ENCODE measurements around the gene CYP19A1. TPM values are rescaled to one million over a fixed set of nuclear protein-coding genes. Genes with fewer than 3 reads are reported as not detected.

Gene CYP19A1
- total RNA-seq, 1 donor from 2014 or later = not detected

- no peak for DNase-seq (ENCODE audit: low spot score)
- H3K27ac Mint-ChIP-seq (ENCODE audit: unreplicated experiment) = no peak overlapping the region
- H3K4me1 Mint-ChIP-seq (ENCODE audit: low read depth) = no peaks in the 10 kb centered on the region
- TF ChIP-seq, protein P1, sequence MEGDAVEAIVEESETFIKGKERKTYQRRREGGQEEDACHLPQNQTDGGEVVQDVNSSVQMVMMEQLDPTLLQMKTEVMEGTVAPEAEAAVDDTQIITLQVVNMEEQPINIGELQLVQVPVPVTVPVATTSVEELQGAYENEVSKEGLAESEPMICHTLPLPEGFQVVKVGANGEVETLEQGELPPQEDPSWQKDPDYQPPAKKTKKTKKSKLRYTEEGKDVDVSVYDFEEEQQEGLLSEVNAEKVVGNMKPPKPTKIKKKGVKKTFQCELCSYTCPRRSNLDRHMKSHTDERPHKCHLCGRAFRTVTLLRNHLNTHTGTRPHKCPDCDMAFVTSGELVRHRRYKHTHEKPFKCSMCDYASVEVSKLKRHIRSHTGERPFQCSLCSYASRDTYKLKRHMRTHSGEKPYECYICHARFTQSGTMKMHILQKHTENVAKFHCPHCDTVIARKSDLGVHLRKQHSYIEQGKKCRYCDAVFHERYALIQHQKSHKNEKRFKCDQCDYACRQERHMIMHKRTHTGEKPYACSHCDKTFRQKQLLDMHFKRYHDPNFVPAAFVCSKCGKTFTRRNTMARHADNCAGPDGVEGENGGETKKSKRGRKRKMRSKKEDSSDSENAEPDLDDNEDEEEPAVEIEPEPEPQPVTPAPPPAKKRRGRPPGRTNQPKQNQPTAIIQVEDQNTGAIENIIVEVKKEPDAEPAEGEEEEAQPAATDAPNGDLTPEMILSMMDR (IDR thresholded peaks at IDR 0.05) = no peak
- H3K36me3 Mint-ChIP-seq (ENCODE audit: low read depth) = no peaks in the 10 kb centered on the region
- H3K9me3 Mint-ChIP-seq (ENCODE audit: low read depth) = no peaks in the 10 kb centered on the region
- H3K27me3 Mint-ChIP-seq (ENCODE audit: low read depth) = peaks cover 22% of the 10 kb centered on the region
- no peak overlapping the region for H3K4me3 Mint-ChIP-seq (ENCODE audit: unreplicated experiment)
Measured at GRCh38 chr15:51353976-51354375, 15.6 kb upstream of the CYP19A1 start.

DNA sequence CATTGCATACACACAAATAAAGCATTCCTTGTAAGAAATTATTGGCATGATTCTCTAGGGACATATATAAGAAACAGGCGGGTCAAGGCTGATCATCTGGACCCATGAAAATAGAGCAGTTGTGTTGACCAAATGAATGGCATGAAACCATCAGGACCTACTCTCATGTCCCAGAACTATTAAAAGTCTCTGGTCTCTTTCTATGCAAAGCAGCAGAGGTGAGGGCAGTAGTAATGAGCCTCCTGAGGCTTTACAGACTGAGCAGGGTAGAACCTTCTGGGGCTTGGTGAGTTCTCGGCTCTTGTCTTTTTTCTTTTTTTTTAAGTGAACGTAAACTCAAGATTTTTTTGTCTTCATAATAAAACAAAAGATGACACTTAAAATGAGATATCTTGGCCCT, 12.3 kb upstream of the CYP19A1 start:
- Mint-ChIP-seq H3K27ac (ENCODE audit: unreplicated experiment) (no peak overlapping the region), H3K9me3 (ENCODE audit: low read depth) (no peaks in the 10 kb centered on the region), H3K36me3 (ENCODE audit: low read depth) (no peaks in the 10 kb centered on the region), H3K4me3 (ENCODE audit: unreplicated experiment) (no peak overlapping the region), H3K4me1 (ENCODE audit: low read depth) (no peaks in the 10 kb centered on the region), H3K27me3 (ENCODE audit: low read depth) (peaks cover 26% of the 10 kb centered on the region)
- DNase-seq (ENCODE audit: low spot score) = no peak
- TF ChIP-seq, protein P1 (IDR thresholded peaks at IDR 0.05) = no peak

DNA sequence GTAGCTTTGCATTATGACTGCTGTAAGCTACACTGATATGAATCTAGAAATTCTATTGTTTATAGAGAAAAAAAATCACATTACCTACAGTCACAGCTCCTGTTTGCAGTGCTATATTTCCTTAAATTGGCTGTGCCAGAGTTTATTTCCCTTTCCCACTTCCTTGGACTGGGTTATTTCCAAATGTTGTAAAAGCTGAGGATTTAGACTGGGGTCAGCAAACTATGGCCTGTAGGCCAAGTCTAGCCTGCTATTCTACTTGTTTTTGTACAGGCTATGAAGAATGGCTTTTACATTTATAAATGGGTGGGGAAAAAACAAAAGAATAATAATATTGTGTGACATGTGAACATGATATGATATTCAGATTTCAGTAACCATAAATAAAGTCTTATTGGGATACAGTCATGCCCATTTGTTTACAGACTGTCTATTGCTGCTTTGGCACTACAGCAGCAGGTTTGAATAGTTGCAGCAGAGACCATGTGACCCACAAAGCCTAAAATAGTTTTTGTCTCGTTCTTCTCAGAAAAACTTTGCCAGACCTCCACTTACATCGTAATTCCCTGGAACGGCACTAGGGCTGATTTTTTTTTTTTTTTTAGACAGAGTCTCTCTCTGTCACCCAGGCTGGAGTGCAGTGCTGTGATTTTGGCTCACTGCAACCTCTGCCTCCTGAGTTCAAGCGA, 10.9 kb upstream of the CYP19A1 start:
- Mint-ChIP-seq H3K27me3 (ENCODE audit: low read depth) (peaks cover 20% of the 10 kb centered on the region), H3K9me3 (ENCODE audit: low read depth) (no peaks in the 10 kb centered on the region), H3K4me1 (ENCODE audit: low read depth) (no peaks in the 10 kb centered on the region), H3K36me3 (ENCODE audit: low read depth) (no peaks in the 10 kb centered on the region), H3K4me3 (ENCODE audit: unreplicated experiment) (no peak overlapping the region), H3K27ac (ENCODE audit: unreplicated experiment) (no peak overlapping the region)
- DNase-seq (ENCODE audit: low spot score) = no peak
- TF ChIP-seq, protein P1 (IDR thresholded peaks at IDR 0.05) = no peak

- peaks cover 19% of the 10 kb centered on the region for H3K27me3 Mint-ChIP-seq (ENCODE audit: low read depth)
- no peaks in the 10 kb centered on the region for H3K9me3 Mint-ChIP-seq (ENCODE audit: low read depth)
- H3K4me3 Mint-ChIP-seq (ENCODE audit: unreplicated experiment) = no peak overlapping the region
- H3K27ac Mint-ChIP-seq (ENCODE audit: unreplicated experiment) = no peak overlapping the region
- TF ChIP-seq, protein P1 (IDR thresholded peaks at IDR 0.05) = no peak
- no peaks in the 10 kb centered on the region for H3K4me1 Mint-ChIP-seq (ENCODE audit: low read depth)
- no peak for DNase-seq (ENCODE audit: low spot score)
- H3K36me3 Mint-ChIP-seq (ENCODE audit: low read depth) = no peaks in the 10 kb centered on the region
Measured at GRCh38 chr15:51348688-51349087, 10.3 kb upstream of the CYP19A1 start.

- H3K27me3 Mint-ChIP-seq (ENCODE audit: low read depth) = peaks cover 9% of the 10 kb centered on the region
- H3K36me3 Mint-ChIP-seq (ENCODE audit: low read depth) = no peaks in the 10 kb centered on the region
- TF ChIP-seq, protein P1 (IDR thresholded peaks at IDR 0.05) = no peak
- H3K4me1 Mint-ChIP-seq (ENCODE audit: low read depth) = no peaks in the 10 kb centered on the region
- H3K9me3 Mint-ChIP-seq (ENCODE audit: low read depth) = no peaks in the 10 kb centered on the region
- H3K4me3 Mint-ChIP-seq (ENCODE audit: unreplicated experiment) = no peak overlapping the region
- no peak for DNase-seq (ENCODE audit: low spot score)
- H3K27ac Mint-ChIP-seq (ENCODE audit: unreplicated experiment) = no peak overlapping the region
Measured at GRCh38 chr15:51346136-51346535, 7.7 kb upstream of the CYP19A1 start.

Measured in chondrocyte (in vitro differentiated cells).